Panc1 (cell line): ENCODE data around the gene ZFP1. TPM values are rescaled to one million over a fixed set of nuclear protein-coding genes. Genes with fewer than 3 reads are reported as not detected.

Experiments
- ATAC-seq: fragments of 200-7000 bp; cut with Tn5 transposase; 2 replicates; pipeline ENCODE4 v1.9.1; 2020; ENCODE audit warnings: mild to moderate bottlenecking, moderate library complexity
- BruUV-seq: library from RNA; stranded (reverse); fragments of 400-500 nt; replicated peaks from 2 replicates; lab custom pipeline; 2021; lab: Mats Ljungman, UMichigan
- CTCF ChIA-PET: fragments of 300-600 bp; sonication (Branson Sonifier 250); formaldehyde crosslinking; loops from one replicate; lab custom pipeline; 2022; ENCODE audit warnings: antibody characterized with exemption; lab: Charles Lee
- POLR2A ChIA-PET: fragments of 300-600 bp; sonication (Branson Sonifier 250); formaldehyde crosslinking; loops from one replicate; lab custom pipeline; 2022; ENCODE audit warnings: antibody characterized with exemption; lab: Charles Lee
- DNase-seq: peaks from one replicate; pipeline ENCODE4 v3.0.0-alpha.2; 2010; ENCODE audit warnings: low read depth, low spot score
- H3K27ac ChIP-seq: 2 replicates; pipeline ENCODE4 v1.5.1; 2011; ENCODE audit warnings: mild to moderate bottlenecking, low read length, inconsistent platforms
- H3K27me3 ChIP-seq: fragments of 200-500 bp; sonication (Bioruptor generic); 2 replicates; pipeline ENCODE4 v1.6.0; 2014; ENCODE audit warnings: low read length, inconsistent platforms; ENCODE audit not compliant: control insufficient read depth, insufficient read depth
- H3K36me3 ChIP-seq: fragments of 200-500 bp; sonication (Bioruptor generic); 2 replicates; pipeline ENCODE4 v1.5.1; 2014; ENCODE audit warnings: inconsistent platforms, mild to moderate bottlenecking, low read length, moderate library complexity; ENCODE audit not compliant: control insufficient read depth, insufficient read depth
- H3K4me1 ChIP-seq: 2 replicates; pipeline ENCODE4 v1.5.1; 2011; ENCODE audit warnings: inconsistent platforms, mild to moderate bottlenecking, low read length, moderate library complexity; ENCODE audit not compliant: control insufficient read depth, insufficient read depth
- H3K4me3 ChIP-seq, 2 experiments: 2 replicates each; pipeline ENCODE4 v1.5.1; 2011 to 2012; ENCODE audit warnings: low read depth in 2 of 2, low read length in 2 of 2, mild to moderate bottlenecking in 2 of 2, inconsistent platforms in 1 of 2, moderate library complexity in 1 of 2
- H3K9me3 ChIP-seq: fragments of 200-500 bp; sonication (Bioruptor generic); 2 replicates; pipeline ENCODE4 v1.5.1; 2014; ENCODE audit warnings: low read depth, mild to moderate bottlenecking, inconsistent platforms, low read length, moderate library complexity; ENCODE audit not compliant: control insufficient read depth, insufficient read depth
- CTCF ChIP-seq: fragments of 450-650 bp; IDR thresholded peaks from 2 replicates; pipeline ENCODE4 v1.5.1; 2017; ENCODE audit warnings: mild to moderate bottlenecking
- POLR2AphosphoS5 ChIP-seq: IDR thresholded peaks from 2 replicates; pipeline ENCODE4 v1.6.1; 2012; ENCODE audit warnings: mild to moderate bottlenecking, low read depth, low read length, moderate library complexity
- SIN3A ChIP-seq: IDR thresholded peaks from 2 replicates; pipeline ENCODE4 v1.6.1; 2012; ENCODE audit warnings: low read depth, mild to moderate bottlenecking, low read length, moderate library complexity, borderline replicate concordance; ENCODE audit not compliant: insufficient read depth
- TCF7L2 ChIP-seq: IDR thresholded peaks from 2 replicates; pipeline ENCODE4 v1.6.1; 2011; ENCODE audit warnings: mild to moderate bottlenecking, low read depth, low read length, inconsistent platforms
- in situ Hi-C: cut with HindIII; loops from 2 replicates; pipeline ENCODE4 v1.10.0; 2016; ENCODE audit warnings: low sequenced_read_pairs, low pct_unique_long_range_greater_than_20kb
- intact Hi-C: fragments of 100-400 bp; cut with micrococcal nuclease; formaldehyde crosslinking; loops from one replicate; pipeline ENCODE4 v1.10.0; 2022; ENCODE audit not compliant: unreplicated experiment
- total RNA-seq: library from RNA; stranded (reverse); gene quantifications from one replicate; pipeline ENCODE4 v1.2.1, GENCODE V29; 2021; ENCODE audit not compliant: unreplicated experiment
- TF ChIP-seq, protein P1 (sequence below), 2 experiments: IDR thresholded peaks; 2 replicates each; pipeline ENCODE4 v1.6.1; 2011 to 2012; ENCODE audit warnings: low read depth in 2 of 2, control low read depth in 1 of 2, low read length in 1 of 2, mild to moderate bottlenecking in 1 of 2, moderate library complexity in 1 of 2; ENCODE audit not compliant: insufficient read depth in 1 of 2

Gene ZFP1
- total RNA-seq, 1 experiment from 2014 or later = 10.0 TPM

DNA sequence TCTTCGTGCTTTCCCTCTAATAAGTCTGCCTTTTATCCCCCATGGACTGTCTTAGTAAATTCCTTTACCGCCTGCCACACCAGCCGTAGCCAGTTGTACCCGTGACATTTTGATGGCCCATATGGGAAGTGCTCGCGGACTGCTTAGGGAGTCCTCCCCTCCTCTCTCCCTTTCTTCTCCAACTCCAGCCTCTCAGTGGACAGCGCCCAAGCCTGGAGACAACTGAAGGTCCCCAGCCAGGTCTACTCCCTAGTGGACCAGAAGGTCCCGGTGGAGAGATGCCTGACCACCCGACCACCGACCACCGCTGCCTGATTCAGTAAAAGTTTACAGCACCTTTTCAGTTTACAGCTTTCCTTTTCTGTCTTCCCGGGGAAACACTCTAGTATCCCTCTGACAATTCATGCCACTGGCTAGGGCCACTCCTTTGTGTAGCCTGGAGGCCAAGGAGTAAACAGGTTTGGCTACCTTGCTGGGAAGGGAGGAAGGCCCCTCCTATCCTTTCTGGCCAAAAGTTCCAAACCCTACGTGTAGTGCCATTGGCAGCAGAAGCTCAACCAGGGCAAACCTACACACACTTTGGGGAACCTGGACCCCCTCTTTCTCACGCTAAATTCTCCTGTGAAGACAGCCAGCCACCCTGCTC lies 40.6 kb downstream of the ZFP1 start:
- ATAC-seq = no peak
- no peaks in the 10 kb centered on the region for H3K4me1 ChIP-seq
- H3K36me3 ChIP-seq = no peaks in the 10 kb centered on the region
- intact Hi-C loops = no loop called here
- no TSS peak for BruUV-seq
- H3K27ac ChIP-seq = no peak overlapping the region
- ChIA-PET CTCF (no interaction called here), POLR2A (no interaction called here)
- H3K27me3 ChIP-seq = no peaks in the 10 kb centered on the region
- DNase-seq = no peak
- H3K4me3 ChIP-seq = no peak overlapping the region
- no peak for TF ChIP-seq POLR2AphosphoS5
- TF ChIP-seq, protein P1, sequence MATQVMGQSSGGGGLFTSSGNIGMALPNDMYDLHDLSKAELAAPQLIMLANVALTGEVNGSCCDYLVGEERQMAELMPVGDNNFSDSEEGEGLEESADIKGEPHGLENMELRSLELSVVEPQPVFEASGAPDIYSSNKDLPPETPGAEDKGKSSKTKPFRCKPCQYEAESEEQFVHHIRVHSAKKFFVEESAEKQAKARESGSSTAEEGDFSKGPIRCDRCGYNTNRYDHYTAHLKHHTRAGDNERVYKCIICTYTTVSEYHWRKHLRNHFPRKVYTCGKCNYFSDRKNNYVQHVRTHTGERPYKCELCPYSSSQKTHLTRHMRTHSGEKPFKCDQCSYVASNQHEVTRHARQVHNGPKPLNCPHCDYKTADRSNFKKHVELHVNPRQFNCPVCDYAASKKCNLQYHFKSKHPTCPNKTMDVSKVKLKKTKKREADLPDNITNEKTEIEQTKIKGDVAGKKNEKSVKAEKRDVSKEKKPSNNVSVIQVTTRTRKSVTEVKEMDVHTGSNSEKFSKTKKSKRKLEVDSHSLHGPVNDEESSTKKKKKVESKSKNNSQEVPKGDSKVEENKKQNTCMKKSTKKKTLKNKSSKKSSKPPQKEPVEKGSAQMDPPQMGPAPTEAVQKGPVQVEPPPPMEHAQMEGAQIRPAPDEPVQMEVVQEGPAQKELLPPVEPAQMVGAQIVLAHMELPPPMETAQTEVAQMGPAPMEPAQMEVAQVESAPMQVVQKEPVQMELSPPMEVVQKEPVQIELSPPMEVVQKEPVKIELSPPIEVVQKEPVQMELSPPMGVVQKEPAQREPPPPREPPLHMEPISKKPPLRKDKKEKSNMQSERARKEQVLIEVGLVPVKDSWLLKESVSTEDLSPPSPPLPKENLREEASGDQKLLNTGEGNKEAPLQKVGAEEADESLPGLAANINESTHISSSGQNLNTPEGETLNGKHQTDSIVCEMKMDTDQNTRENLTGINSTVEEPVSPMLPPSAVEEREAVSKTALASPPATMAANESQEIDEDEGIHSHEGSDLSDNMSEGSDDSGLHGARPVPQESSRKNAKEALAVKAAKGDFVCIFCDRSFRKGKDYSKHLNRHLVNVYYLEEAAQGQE (IDR thresholded peaks at IDR 0.05; ENCODE audit: insufficient read depth in 1 of 2, low read depth in 2 of 2, low read length in 1 of 2) = no peak
- no peak for TF ChIP-seq TCF7L2
- TF ChIP-seq SIN3A = no peak
- no peak for TF ChIP-seq CTCF
- in situ Hi-C loops = no loop called here
- H3K9me3 ChIP-seq = peaks cover 4% of the 10 kb centered on the region; the same call in 1 of the 2 replicates

DNA sequence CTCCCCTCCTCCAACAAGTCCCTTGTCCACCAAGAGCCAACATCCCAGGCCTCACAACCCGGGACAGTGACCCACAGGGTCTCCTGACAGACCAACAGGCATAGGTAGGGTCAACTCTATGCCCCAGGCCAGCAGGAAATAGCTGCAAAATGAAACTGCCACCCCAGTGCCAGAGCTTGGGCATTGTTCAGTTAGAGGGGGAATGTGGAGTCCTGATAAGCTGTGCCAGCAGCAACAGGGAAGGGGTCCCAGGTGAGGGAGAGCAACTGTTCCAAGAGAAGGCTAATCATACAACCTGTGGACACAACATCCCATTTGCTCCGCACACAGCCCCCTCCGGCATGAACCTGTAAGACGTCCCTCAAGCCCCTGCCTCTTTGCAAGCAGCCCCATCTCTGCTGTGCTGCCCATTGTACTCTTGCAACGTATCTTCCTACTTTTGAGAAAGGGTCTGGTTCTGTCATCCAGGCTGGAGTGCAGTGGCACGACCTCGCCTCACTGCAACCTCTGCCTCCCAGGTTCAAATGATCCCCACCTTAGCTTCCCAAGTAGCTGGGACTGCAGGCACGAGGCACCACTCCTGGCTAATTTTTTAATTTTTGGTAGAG lies 41.4 kb downstream of the ZFP1 start:
- intact Hi-C loops = no loop called here

More for the DNA sequence above, 41.4 kb downstream of the ZFP1 start:
- H3K27me3 ChIP-seq = no peaks in the 10 kb centered on the region
- H3K27ac ChIP-seq = no peak overlapping the region
- DNase-seq (no peak), ATAC-seq (no peak)
- no peaks in the 10 kb centered on the region for H3K36me3 ChIP-seq
- H3K4me3 ChIP-seq = no peak overlapping the region
- H3K9me3 ChIP-seq = peaks cover 4% of the 10 kb centered on the region; the same call in 1 of the 2 replicates
- POLR2A ChIA-PET = no interaction called here
- H3K4me1 ChIP-seq = no peaks in the 10 kb centered on the region
- no peak for TF ChIP-seq TCF7L2
- TF ChIP-seq CTCF = no peak
- no peak for TF ChIP-seq POLR2AphosphoS5
- TF ChIP-seq, protein P1 (IDR thresholded peaks at IDR 0.05; ENCODE audit: insufficient read depth in 1 of 2, low read depth in 2 of 2, low read length in 1 of 2) = no peak
- TF ChIP-seq SIN3A = no peak
- CTCF ChIA-PET = interaction anchor here (1.0 kb wide), 1 partner anchor 9 kb away, joined by 3 read pairs; no protein-coding TSS in a partner anchor
- BruUV-seq = no TSS peak
- in situ Hi-C loops = no loop called here
